Hematopoietic multipotent progenitor cell treated with erythropoietin and hydrocortisone succinate and interleukin-3 and kit ligand, for 15 days (in vitro differentiated cells): ENCODE results near the gene ARHGEF12.

Experiments
- DNase-seq: peaks from one replicate; pipeline ENCODE4 v3.0.0-alpha.2; 2015; ENCODE audit warnings: low spot score

Gene ARHGEF12

GRCh38 chr11:120424185-120424969, 88.2 kb downstream of the ARHGEF12 start:
- DNase-seq, result no peak

DNA sequence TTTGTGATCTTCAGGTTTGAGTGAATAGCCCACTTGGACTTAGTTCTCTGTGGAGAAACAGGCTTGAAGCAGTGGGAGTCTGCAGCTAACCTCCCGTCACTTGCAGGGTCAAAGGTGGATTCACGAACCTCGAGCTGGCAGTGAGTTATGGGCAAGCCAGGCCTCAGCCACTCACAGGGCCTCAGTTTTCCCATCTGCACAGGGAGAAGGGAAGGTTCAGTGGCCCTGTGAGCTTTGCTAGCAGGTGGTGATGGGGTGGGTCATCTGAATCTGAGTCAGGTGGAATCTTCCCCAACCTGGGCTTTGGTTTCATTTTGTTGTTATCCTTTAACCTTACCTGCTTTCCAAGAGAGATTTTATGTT, 88.7 kb downstream of the ARHGEF12 start:
- no peak for DNase-seq

GRCh38 chr11:120425527-120425926, 89.3 kb downstream of the ARHGEF12 start:
- no peak for DNase-seq

GRCh38 chr11:120430146-120430545, 93.9 kb downstream of the ARHGEF12 start:
- no peak for DNase-seq

GRCh38 chr11:120431633-120432032, 95.4 kb downstream of the ARHGEF12 start:
- peak; percentile 32 for DNase-seq

DNA sequence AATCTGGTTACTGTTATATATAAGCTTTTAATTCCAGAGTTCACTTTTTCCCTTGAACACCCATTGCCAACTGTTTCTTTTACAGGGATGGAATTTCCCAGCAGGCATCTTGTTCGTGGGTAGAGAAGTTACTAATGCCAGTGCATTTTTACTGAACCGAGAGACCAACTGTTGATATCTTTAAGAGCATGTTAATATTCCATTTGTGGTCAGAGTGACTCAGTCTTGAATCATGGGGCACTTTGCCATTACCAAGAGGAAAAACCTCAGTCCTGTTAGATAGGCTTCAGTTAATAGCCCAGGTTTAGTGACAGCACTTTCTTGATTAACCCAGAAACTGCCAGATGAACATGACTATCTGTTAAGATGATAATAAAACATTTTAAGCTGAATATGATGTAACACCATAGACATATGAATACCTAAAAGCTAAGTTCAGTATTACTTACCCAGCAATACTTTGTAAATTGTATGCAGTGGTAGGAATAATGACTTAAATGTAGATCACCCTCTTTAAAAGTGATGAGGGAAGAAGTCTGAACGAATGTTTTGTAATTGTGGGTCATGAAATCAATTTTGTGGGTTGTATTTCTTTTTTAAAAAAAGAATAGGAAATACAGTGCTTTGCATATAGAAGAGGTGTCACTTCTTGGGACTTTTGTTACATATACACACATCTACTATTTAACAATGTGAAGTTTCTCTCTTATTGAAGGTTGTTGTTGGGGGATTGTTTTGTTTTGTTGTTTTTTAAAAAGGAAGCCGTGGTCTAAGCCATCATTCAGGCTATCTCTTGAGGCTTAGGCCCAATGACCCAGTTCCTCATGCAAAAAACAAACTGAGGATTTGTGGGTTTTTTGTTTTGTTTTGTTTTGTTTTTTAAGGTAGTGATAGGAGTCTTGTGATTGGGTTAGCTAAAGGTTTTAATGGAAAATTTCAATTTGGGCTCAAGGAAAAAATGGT, 96.1 kb downstream of the ARHGEF12 start:
- peak; percentile 49 for DNase-seq

DNA sequence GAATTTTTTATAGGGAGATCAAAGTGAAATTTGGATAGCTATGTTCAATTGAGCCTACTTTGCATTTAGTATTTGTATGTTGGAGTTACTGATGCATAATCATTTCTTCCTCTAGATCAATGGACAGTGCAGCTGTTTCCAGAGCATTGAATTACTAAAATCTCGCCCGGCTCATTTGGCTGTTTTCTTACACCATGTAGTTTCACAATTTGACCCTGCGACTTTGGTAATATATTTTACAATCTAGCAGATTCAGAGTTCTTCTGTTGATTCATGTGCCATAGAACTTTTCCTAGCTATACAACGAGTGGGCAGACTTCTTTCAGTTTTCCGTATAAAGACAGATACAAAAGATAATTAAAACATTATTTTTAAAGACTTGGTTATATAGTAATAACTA, 105.4 kb downstream of the ARHGEF12 start:
- no peak for DNase-seq

DNA sequence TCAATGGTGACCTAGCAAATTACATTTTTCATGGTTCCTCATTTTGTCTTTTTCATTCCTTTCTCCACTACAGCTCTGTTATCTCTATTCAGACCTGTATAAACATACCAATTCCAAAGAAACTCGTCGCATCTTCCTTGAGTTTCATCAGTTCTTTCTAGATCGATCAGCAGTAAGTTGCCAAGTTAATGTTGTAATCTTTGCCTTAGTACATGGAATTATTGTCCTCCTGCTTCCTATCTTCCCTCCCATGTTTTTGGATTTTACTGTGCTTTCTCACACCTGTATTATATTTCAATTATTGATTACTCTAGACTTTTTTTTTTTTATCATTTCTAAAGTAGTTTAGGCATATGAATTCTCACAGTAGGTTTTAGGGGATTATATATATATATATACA, 105.8 kb downstream of the ARHGEF12 start:
- no peak for DNase-seq

GRCh38 chr11:120446802-120447201, 110.6 kb downstream of the ARHGEF12 start:
- DNase-seq, result no peak

DNA sequence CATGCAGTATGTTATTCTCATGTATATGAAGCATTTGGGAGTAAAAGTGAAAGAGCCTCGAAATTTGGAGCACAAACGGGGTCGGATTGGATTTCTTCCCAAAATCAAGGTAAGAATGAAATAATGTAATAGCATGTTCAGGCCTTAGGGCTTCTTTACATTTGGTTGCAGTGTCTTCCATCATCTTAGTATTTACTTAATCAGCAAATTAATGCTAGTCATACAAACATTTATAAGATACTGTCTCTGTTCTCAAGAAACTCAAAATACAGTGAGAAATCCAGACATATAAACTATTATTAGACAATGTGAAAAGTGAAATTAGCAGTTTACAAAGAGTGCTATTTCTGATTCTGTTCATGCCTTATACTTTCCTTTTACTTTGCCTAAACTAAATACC, 112.0 kb downstream of the ARHGEF12 start:
- no peak for DNase-seq

DNA sequence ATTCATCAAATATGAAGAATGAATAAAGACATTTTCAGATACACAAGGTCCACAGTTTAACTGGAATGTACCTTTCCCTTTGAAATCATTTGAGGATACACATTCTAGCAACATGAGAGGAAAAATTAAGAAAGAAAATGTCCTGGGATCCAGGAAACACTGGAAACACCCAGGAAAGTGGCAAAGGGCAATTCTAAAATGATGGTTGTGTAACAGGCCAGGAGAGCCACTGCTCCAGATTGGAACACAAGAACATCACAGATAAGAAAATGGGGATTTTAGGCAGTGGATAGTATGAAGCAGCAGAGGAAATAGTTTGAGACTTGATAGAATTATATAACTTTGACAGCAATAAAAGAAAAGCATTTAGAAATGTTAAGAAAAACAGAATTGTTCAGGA, 119.3 kb downstream of the ARHGEF12 start:
- DNase-seq, result no peak

DNA sequence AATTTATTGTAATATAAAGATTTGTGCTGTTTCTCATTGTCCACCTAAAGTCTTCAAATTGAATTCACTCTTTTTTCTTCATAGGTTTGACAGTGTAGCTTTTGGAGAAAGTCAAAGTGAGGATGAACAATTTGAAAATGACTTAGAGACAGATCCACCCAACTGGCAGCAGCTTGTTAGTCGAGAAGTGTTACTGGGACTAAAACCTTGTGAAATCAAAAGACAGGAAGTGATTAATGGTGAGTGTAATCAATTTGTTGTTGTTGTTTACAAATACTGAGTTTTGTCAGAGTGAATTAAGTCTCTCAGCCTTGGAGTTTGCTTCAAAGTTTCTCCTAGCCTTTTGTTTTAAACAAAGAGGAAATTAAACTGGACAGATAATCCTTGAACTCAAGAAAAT, 121.8 kb downstream of the ARHGEF12 start:
- DNase-seq, result no peak

- DNase-seq, result no peak
Measured at GRCh38 chr11:120462825-120463224, 126.6 kb downstream of the ARHGEF12 start.

DNA sequence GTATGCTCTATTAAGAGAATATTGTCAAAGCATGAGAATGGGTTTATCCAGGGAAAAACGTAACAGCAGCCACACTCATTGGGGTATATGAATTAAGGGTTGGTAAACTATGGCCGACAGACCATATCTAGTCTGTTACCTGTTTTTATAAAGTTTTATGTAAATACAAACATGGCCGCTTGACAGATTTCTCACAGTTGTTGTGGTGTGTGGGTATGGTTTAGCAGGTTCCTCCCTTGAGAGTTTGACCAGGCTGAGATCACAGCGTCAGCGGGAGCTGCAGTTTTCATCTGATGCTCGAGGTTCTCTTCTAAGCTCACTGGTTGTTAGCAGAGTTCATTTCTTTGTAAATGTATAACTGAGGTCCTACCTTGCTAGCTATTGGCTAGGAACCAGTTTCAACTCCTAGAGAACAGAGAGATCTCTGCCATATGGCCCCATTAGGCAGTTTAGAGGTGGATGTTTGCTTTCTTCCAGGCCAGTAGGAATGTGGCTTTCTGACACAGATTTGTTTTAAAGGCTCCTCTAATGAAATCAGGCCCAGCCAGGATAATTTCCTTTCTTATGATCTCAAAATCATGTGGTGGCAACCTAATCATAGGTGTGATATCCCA, 129.8 kb downstream of the ARHGEF12 start:
- no peak for DNase-seq

DNA sequence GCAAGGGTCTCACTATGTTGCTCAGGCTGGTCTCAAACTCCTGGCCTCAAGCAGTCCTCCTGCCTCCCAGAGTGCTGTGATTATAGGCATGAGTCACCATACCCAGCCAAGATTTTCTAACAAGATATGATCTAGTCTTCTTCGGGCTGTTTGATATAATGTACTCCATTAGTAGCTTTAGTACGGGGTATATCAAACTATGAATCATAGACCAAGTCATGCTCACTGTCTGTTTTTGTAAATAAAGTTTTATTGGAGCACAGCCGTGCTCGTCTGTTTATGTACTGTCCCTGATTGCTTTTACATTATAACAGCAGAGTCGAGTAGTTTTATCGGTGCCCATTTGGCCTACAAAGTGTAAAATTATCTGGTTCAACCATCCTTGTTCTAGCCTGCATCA, 131.4 kb downstream of the ARHGEF12 start:
- no peak for DNase-seq

- no peak for DNase-seq
Measured at GRCh38 chr11:120471131-120471530, 134.9 kb downstream of the ARHGEF12 start.

- DNase-seq, result no peak
Measured at GRCh38 chr11:120471994-120472393, 135.8 kb downstream of the ARHGEF12 start.

DNA sequence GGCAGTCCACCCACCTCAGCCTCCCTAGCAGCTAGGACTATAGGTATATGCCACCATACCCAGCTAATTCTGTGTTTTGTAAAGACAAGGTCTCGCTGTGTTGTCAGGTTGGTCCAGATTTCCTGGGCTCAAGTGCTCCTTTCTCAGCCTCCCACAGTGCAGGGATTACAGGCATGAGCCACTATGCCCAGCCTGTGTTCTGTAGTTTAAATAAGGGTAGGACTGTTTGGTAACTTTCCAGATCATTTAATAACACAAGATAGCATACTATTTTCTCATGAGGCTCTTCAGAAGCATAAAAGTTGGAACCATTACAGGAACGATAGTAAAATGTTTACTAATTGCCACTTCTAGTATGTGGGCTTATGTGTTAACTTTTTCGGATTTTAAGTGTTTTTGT, 137.3 kb downstream of the ARHGEF12 start:
- DNase-seq, result no peak

DNA sequence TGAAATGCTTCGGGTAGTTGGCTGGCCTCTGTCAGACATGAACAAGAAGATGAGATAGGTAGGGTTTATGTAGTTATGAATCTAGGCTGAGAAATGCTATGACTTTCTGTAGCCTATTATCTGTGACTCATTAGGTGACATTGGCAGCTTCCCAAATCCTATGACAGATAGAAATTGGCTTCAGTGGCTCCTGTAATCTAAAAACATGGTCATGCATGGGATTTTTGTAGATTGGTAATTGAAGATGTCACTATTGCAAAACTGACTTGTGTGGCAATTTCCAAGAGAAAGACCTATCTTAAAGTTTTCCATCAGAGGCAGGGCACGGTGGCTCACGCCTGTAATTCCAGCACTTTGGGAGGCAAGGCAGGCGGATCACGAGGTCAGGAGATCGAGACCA, 145.9 kb downstream of the ARHGEF12 start:
- DNase-seq, result peak; percentile 59

GRCh38 chr11:120484722-120485121, 148.5 kb downstream of the ARHGEF12 start:
- DNase-seq, result no peak

GRCh38 chr11:120486138-120486537, 149.9 kb downstream of the ARHGEF12 start:
- no peak for DNase-seq

GRCh38 chr11:120489799-120490198, 153.6 kb downstream of the ARHGEF12 start:
- DNase-seq, result no peak

DNA sequence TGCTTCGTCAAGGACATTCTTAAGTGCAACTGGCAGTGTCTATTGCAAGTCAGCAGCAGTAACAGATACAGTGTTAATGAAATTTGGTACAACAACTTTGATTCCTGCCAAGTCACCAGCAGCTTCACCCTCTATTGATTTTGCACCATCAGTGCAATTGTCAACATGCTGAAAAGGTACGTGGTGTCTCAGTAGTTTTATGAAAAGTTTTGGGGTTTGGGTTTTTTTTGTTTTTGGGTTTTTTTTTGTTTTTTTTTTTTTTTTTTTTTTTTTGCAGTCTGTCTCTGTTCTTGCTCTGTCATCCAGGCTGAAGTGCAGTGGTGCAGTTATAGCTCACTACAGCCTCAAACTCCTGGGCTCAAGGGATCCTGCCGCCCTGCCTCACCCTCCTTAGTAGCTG, 156.3 kb downstream of the ARHGEF12 start:
- DNase-seq, result no peak
